Astrocyte (in vitro differentiated cells and primary cell): ENCODE results near the gene CPZ.

Experiments
- CTCF ChIP-seq: IDR thresholded peaks from 2 replicates; pipeline ENCODE4 v1.5.1; 2011; ENCODE audit warnings: low read depth, mild to moderate bottlenecking, inconsistent platforms, low read length, moderate library complexity; ENCODE audit not compliant: insufficient read depth
- EZH2 ChIP-seq: IDR thresholded peaks from 2 replicates; pipeline ENCODE4 v1.6.1; 2012; ENCODE audit warnings: mild to moderate bottlenecking, low read length, inconsistent platforms; ENCODE audit not compliant: insufficient read depth

DNA sequence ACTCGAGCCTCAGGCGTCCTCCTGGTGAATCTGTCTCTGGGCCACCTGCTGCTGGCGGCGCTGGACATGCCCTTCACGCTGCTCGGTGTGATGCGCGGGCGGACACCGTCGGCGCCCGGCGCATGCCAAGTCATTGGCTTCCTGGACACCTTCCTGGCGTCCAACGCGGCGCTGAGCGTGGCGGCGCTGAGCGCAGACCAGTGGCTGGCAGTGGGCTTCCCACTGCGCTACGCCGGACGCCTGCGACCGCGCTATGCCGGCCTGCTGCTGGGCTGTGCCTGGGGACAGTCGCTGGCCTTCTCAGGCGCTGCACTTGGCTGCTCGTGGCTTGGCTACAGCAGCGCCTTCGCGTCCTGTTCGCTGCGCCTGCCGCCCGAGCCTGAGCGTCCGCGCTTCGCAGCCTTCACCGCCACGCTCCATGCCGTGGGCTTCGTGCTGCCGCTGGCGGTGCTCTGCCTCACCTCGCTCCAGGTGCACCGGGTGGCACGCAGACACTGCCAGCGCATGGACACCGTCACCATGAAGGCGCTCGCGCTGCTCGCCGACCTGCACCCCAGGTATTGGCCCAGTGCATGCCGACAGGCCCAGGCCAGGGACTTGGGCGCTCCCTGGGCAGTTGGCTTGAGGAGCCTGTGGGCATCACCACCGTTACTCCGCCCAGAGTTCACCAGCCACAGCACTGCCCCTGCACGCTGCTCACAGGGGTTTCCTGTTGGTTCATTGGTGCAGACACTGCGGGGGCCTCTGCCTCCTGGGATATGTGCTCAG is 11.3 kb upstream of the CPZ start:
- TF ChIP-seq CTCF (no peak), EZH2 (no peak)
